Measurements from ENCODE around the gene TMEM109.

TMEM109 gene

DNA sequence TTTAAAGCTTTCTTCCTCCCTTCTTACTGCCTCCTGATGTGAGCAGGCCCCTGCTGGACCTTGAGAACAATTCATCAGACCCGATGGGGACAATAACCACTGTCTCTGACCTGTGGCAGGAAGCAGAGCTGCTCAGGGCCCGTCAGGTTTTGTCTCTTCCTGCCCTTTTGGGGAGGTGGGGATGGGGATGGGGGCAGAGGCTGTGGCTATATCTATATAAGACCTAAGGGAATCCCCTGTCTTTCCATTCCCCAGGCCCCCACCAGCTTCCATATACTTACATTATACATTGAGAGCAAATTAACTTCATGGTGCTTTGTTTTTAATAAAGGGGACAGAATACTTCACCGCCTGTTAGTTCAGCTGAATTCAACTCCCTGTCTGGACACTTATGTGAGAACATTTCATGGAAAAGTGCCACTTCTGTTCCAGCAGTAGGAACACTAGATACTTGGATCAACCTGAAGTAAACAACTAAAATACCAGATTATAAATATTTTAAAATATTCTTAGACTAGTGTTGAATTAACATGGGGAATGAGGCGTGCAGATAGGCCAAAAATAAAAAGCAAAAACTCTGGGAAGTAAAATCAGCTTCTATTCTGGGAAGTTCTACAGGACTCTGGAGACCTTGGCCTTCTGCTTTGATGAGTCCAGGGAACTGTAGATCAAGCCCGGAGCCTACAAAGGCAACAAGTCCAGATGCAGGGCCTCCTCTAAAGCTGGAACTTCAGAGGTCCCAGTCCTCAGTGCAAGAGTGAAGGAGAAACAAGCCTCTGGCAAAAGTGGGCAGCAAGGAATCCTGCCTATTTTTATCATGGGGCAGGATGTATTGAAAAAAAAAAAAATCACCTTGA, 35.5 kb upstream of the TMEM109 start:
- in situ Hi-C loops (cut with MboI; ENCODE audit: low sequenced_read_pairs), result no loop called here

DNA sequence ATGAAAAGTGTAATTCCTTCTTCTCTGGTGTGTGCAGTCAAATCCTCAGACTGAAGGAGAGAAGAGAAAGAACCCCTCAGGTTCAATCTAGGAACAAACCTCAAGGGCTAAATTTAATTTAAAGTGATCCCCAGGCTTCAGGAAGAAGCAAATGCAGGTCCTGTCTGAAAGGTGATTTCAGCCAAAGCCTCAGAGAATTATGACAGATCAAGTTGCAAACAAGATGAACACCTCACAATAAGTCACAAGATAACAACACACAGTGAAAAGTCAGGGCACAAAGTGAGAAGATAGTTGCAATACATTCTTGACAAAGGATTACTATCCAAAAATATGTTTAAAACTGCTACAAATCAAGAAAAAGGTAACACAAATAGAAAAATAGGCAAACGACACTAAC, 34.9 kb upstream of the TMEM109 start:
- in situ Hi-C loops (cut with MboI; ENCODE audit: low sequenced_read_pairs), result no loop called here

DNA sequence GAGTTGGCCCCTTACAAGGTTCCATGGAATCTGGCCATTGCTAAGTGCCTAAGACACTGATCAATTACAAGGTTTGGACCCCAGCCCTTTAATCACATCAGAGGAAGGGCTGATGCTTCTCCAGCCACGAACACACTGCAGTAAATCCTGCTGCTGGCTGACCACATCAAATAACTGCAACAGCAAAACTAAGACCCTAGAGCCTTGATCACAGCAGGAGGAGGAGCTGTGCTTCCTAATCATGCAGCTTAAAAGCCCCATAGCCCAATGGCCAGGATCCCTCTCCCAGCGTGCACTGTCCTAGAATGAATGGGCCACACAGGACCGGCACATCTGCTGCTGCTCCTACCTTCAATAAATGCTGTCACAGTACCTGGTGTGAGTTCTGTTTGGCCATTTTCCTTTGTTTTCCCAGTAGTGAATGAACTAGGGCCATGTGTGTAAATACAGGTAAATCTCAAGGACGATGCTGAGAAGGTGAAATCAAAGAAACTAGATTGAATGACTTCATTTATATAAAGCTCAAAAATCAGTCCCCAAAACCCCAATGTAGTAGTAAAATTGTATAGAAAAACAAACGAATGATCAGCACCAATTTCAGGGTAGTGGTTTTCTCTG, 33.9 kb upstream of the TMEM109 start:
- in situ Hi-C loops (cut with MboI; ENCODE audit: low sequenced_read_pairs), result no loop called here

DNA sequence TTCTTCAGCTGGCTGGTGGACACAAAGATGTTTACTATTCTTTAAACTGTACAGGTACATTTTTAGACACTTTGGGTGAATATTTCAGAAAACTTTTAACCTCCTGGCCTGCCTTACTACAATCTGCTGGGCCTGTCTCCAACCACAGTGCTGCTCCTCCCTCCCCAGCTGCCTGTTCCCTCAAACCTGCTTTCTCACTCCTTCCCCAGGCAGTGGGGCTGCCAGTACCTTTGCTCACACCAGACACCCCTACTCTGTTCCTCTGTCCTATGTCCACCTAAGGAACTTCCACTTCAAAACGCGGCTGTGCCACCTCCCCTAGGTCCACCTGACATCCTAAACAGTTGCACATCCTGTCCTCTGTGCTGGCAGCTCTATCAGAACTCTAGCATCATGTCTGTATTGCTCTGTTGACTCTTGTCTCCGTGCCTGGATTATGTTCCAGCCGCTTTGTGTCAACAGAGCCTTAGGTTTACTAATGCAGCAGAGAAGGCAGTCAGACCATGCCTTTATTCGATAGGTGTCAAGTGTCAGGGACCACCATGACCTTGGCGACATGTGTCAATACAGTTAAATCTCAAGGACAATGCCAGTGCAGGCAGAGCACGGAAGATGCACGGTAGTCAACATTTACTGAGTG, 33.2 kb upstream of the TMEM109 start:
- in situ Hi-C loops (cut with MboI; ENCODE audit: low sequenced_read_pairs), result no loop called here

DNA sequence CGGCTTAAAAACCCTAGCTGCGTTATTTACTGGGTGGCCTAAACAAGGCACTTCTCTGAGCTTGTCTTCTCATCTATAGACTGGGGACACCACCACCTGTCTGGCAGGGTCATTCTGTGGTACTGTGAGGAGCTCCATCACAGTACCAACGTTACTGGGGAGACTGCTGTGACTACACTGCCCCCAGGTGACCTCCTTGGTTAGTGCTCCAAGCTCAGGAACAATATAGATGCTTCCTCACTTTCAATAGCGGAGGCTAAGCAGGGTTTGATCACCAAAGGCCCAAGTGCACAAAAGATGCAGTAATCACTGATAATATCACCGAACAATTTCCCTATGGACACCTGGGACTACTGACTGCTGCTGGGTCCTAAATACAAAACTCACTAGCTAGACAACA, 26.4 kb upstream of the TMEM109 start:
- in situ Hi-C loops (cut with MboI; ENCODE audit: low sequenced_read_pairs), result no loop called here

DNA sequence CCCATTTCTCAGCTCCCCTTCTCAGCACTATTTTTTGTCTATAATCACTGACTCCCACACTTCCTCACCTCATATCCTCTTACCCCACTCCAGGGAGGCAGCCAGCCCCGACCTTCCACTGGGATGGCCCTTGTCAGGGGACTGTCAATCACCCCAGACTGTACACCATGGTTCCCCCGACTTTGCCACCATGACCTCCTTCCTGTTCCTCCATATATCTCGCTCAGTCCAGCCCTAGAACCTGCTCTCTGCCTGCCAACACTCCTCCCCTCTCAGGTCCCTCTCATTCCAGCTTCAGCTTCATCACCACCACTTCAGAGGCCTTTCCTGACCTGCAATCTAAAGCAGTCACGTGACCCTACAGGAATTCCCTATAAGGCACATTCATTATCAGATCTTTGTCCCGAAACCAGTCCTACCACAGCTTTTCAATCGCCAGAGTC, 24.1 kb upstream of the TMEM109 start:
- in situ Hi-C loops (cut with MboI; ENCODE audit: low sequenced_read_pairs), result loop anchor here (5.0 kb wide), 1 partner anchor 53 kb away; no protein-coding TSS in a partner anchor

DNA sequence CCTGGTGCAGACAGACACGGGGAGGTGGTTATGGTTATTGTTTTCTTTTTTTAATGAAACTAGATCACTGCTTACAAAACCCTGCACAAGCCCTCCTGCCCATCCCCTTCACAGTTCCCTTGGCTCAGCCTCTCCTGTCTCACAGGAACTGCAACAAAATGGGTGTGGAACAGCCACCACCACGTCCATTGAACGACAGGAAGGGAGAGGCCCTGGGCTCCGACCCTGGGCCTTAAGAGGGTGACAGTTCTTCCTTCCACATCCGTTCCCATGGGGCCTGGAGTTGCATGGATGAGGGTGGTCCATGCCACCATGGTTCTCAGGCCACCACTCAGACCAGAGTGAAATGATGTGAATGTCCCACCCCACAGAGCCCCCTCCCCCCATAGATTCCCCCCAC, 23.3 kb upstream of the TMEM109 start:
- in situ Hi-C loops (cut with MboI; ENCODE audit: low sequenced_read_pairs), result loop anchor here (5.0 kb wide), 1 partner anchor 53 kb away; no protein-coding TSS in a partner anchor

DNA sequence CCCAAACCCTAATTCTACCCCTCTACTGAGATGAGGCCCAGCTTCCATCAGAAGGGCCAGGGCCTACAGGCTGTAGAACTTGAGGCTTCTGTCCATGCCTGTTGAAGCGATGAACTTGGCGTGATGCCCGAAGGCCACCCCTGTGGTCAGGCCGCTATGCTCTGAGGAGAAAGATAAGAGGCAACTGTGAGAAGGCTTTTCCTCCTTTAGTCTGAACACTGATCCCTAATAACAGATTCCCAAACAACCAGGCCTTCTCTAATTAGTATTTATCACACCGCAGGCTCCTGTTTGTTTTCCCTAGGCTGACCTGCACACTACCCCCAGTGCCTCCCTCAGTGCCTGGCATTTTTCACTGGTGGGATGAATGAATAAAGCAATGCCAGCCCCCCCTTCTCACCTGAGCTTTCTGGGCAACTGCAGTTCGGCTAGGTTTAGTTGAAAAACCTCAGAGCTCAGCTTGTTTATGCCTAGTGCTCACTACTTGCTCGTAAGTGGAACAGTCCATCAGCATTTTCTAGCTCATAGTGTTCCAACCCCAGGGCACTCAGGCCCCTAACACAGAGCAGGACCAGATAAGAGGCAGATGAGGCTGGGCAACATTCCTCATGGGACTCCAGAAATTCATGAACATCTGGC, 22.7 kb upstream of the TMEM109 start:
- in situ Hi-C loops (cut with MboI; ENCODE audit: low sequenced_read_pairs), result loop anchor here (5.0 kb wide), 1 partner anchor 54 kb away; no protein-coding TSS in a partner anchor

DNA sequence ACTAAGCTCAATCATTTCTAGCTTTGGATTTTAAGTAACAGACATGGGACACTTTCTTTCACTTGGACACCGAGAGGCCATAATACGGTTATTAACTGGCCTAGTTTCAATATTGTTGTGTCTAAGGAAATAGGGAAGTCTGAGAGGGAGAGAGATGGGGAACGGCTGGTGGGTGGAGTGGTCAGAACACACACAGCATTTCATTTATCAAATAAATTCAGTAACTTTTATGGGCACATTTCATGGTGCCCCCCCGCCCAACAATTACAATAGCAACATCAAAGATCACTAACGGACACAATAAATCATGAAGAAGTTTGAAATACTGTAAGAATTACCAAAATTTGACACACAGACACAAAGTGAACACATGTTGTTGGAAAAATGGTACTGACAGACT, 18.3 kb upstream of the TMEM109 start:
- in situ Hi-C loops (cut with MboI; ENCODE audit: low sequenced_read_pairs), result no loop called here

DNA sequence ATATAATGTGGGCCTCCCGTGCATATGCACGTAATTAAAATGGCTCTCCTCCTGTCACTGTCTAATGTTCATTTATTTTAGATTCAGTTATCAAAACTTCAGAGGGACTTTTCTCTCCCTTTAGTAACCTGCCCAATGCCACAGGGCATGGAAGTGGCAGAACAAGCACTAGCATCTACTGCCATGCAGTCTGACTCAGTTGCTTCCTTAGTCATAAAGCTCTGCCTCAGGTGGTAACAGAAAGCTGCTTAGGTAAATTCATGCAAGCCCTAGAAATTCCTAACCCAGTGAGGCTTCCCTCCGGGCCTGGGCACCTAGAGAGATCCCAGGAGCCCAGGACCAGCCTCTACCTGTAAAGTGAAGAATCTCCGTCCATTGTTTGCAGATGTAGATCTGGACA, 16.5 kb upstream of the TMEM109 start:
- in situ Hi-C loops (cut with MboI; ENCODE audit: low sequenced_read_pairs), result no loop called here

DNA sequence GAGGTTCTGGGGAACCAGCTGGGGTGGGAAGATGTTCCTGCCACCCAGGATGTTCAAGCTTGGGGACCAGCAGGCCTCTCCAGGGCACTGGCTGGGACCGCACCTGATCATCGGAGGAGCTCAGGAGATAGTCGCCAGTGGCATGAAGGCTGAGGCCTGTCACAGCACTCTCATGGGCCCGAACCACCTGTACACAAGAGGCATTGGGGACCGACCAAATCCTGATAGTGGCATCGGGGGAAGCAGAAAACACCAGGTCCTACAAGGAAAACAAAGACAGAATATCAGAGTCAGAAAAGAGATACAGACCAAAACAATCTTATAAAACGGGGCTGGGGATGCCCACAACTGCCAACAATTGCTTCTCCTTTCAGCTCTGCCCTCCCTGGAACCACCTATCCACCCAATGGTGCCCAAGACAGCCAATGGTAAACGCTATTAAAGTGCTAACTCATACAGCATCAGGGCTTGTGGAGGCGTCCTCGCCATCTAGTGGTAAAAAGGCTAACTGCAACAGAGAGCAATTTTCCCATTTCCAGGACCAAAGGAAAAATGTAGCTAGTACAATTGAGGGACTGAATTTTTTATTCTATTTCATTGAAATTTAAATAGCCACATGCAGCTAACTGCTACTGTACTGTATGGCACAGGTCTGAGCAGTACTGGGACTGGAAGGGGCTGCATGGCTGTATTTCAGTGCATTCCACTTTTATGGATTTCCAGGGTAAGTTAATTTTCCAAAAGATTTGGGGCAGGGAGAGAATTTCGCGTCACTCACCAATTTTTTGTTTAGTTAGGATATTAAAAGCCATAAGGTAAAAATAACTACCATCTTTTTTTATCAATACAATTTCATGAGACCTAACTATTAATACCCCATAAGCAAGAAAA, 14.7 kb upstream of the TMEM109 start:
- in situ Hi-C loops (cut with MboI; ENCODE audit: low sequenced_read_pairs), result no loop called here

DNA sequence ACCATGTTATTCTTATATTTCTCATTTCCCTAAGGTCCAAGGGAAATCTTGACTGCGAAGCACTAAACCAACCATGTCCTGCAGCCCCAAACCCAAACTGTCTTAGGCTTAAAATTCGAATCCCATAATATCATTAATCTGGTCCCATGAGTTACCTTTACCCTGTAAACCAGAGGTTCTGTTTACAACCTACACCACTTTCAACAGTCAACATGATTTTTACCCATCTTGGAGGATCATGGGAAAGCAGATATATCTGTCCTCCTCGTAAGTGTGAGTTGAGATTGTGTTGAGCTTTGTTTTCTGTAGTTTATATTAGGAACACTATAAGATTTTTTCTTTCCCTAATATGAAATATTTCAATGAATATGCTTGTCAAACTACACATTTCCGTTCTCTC, 14.0 kb upstream of the TMEM109 start:
- in situ Hi-C loops (cut with MboI; ENCODE audit: low sequenced_read_pairs), result no loop called here

DNA sequence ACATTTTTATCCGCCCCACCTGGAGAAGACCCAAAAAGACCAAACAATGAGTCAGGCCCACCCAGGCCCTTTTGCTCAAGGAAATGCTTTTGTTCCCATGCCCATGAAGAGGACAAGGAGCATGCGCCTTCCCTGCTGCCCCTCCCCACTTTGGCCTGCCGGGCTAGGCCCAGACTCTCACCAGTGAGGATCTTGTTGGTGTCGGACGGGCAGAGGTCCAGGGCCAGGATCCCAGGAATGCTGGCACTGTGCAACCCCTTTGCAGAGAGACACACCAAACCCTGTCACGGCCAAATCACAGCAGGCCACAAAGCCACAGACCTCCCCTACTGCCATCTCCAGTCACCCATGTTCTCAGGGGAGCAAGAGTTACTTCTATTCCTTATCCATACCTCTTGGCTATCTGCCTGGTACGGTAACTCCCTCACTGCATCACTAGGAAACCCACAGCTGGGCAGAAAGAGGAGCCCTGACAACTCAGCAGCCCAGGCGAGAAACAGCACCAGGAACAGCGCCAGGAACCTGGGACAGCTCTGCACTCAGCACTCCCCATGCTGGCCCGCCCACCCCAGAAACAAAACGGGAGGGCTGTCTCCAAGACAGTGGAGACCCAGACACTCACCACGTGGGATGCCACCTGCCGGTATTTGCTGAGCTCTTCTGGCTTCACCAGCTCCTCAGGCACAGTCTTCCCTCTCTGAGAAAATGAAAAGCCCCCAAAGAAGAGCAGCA, 13.1 kb upstream of the TMEM109 start:
- in situ Hi-C loops (cut with MboI; ENCODE audit: low sequenced_read_pairs), result no loop called here

DNA sequence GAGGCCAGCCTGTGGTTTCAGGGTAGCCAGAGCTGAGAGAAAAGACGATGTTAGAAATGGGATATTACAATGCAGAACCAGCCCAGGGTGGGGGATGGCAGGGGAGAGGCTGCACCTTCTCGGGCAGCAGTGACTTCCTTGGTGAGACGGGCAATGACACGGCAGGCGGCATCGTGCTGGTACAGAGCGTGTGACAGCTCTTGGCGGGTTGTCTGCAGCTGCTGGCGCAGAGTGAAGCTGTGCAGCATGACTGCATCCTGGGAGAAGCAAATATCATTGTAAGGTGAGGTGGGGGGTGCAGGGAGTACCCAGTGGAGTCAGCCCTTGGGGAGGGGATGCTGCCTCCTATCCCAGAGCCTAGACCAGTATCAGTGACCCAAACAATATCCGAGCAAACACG, 11.3 kb upstream of the TMEM109 start:
- in situ Hi-C loops (cut with MboI; ENCODE audit: low sequenced_read_pairs), result no loop called here

DNA sequence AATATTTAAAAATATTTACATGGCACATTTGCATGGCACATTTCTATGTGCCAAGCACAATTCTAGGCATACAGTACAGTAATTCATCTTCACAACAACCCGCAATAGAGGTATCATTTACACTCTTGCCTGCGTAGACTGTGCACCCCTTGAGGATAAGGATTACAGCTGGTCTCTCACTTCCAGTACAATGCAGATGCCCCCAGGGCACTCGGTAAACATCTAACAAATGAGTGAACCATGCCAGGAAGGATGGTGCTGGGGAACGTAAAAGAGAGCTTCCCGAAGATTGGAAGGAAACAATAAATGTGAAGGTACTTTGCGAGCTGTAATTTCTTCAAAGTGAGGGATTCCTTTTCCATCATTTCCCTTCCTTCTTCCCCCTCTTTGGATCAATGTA, 8.9 kb upstream of the TMEM109 start:
- in situ Hi-C loops (cut with MboI; ENCODE audit: low sequenced_read_pairs), result no loop called here

DNA sequence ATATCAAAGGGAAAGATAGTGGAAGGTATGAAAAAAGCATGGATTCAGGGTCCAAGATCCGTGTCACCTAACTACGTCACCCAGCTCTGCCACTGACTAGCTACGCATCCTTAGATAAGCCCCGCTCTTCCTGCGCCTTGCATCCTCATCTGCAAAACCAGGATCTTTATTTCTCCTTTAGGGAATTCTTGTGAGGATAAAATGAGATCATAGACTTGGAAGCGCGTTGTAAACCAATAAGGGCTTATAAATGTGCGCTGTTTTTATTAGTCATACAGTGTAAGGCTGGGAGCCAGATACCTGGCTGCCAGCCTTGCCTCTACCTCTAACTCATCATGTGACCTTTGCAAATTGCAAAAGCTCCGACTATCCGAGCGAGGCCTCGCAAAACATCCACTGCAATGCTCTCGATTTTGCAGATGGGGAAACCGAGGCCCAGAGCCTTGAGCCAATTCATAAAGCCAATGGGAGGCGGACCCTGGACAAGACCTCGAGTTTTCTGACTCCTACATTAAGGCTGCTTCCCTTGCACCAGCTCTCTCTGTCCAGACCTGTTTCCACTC, 8.3 kb upstream of the TMEM109 start:
- in situ Hi-C loops (cut with MboI; ENCODE audit: low sequenced_read_pairs), result no loop called here

DNA sequence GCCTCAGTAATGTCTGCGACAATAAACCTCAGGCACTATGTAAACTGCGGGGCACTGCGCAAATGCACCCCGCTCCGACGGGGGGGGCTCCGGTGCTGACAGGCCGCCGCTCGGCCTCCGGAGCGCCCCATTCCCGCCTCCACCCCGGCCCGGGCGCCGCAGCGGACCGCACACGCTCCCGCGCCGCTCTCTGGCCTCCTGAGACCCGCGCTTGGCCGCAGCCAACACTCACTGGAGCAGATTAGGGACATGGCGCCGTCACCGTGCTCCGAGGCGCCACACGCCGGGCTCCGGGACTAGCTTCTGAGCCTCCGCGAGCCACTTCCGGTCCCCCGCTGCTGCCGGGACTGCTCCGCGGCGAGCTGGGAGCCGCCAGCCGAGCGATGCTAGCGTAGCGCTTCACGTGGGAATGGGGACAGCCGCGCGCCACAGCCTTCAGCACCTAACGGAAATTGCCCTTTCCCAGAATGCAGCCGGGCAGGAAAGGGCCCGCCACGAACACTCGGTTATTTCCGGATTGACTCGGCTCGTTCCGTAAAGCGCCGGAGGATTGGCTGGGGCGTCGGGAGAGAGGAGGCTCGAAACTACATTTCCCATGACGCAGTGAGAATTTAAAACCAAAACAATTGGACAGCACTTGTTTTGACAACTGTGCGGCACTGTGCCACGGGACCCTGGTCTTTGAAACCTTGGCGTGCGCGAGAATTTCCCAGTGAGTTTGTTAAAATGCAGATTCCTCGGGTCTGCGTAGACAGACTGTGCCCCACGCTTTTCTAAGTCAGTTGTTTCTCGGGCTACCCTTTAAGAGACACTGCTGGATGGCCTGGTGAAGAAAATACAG, 7.6 kb upstream of the TMEM109 start, which contains the start of gene PRPF19:
PRPF19 (minus strand) TSS at position 454 of the 841 bp plus-strand sequence; CDS start at position 251, 203 bp downstream.
- in situ Hi-C loops (cut with MboI; ENCODE audit: low sequenced_read_pairs), result no loop called here

DNA sequence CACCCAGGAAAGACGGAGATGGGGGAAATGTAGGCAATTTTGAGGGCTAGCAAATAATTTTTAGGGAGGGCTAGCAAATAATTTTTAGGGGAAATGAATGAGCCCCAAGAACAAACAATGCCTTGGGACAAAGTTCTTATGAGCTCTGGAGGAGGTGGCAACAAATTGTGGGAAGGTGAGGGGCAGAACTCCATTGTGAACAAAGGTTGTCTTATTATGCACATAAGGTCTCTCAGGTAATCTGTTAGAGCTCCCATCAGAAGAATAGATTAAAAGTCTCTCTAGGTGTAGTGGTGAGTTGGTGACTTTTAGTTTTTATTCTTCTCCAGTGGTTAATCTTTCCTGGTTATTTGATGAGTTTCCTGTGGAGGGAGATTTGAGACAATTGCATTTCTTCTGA, 5.2 kb upstream of the TMEM109 start:
- in situ Hi-C loops (cut with MboI; ENCODE audit: low sequenced_read_pairs), result no loop called here
